OCI-LY3 (cell line): ENCODE data around the gene ROR1.

Experiments
- CTCF ChIP-seq: fragments of 200-600, 300-600 bp; sonication (generic); IDR thresholded peaks from 2 replicates; pipeline ENCODE4 v1.5.1; 2014; ENCODE audit warnings: antibody characterized with exemption, low read length, low read depth
- EZH2phosphoT487 ChIP-seq: fragments of 200-600 bp; shearing (Covaris generic); IDR thresholded peaks from 2 replicates; pipeline ENCODE4 v1.6.1; 2018; ENCODE audit warnings: antibody characterized with exemption, mixed run types, low read depth

- no peak for TF ChIP-seq CTCF
- TF ChIP-seq EZH2phosphoT487 = no peak
Observed at GRCh38 chr1:63954187-63954586, 180.4 kb downstream of the ROR1 start.
